Smooth muscle cell (in vitro differentiated cells): ENCODE results near the gene IL1RAPL1. TPM values are rescaled to one million over a fixed set of nuclear protein-coding genes. Genes with fewer than 3 reads are reported as not detected.

ENCODE experiments used
- DNase-seq: peaks from one replicate; lab custom pipeline; 2025; ENCODE audit not compliant: unreplicated experiment; lab: John Stamatoyannopoulos, UW
- H2AFZ ChIP-seq: fragments of 200-600 bp; sonication (generic); 2 replicates; pipeline ENCODE4 v1.6.0; 2016; ENCODE audit warnings: antibody characterized with exemption, low read depth, mild to moderate bottlenecking
- H3F3A ChIP-seq: fragments of 200-600 bp; sonication (generic); 2 replicates; pipeline ENCODE4 v1.6.0; 2017; ENCODE audit warnings: antibody characterized with exemption, low read depth
- H3K27ac ChIP-seq: fragments of 200-600 bp; sonication (generic); 2 replicates; pipeline ENCODE4 v1.5.1; 2016; ENCODE audit warnings: low read depth, mild to moderate bottlenecking
- H3K27me3 ChIP-seq: fragments of 200-600 bp; sonication (generic); 2 replicates; pipeline ENCODE4 v1.6.1; 2016; ENCODE audit warnings: low read depth, mild to moderate bottlenecking
- H3K36me3 ChIP-seq: fragments of 200-600 bp; sonication (generic); 2 replicates; pipeline ENCODE4 v1.5.1; 2016; ENCODE audit warnings: low read depth
- H3K4me1 ChIP-seq: fragments of 200-600 bp; sonication (generic); 2 replicates; pipeline ENCODE4 v1.5.1; 2016; ENCODE audit warnings: low read depth
- H3K4me2 ChIP-seq: fragments of 200-600 bp; sonication (generic); 2 replicates; pipeline ENCODE4 v1.6.0; 2016; ENCODE audit warnings: mild to moderate bottlenecking
- H3K4me3 ChIP-seq: fragments of 200-600 bp; sonication (generic); 2 replicates; pipeline ENCODE4 v1.5.1; 2016; ENCODE audit warnings: mild to moderate bottlenecking
- H3K79me2 ChIP-seq: fragments of 200-600 bp; sonication (generic); 2 replicates; pipeline ENCODE4 v1.6.0; 2016; ENCODE audit warnings: low read depth, mild to moderate bottlenecking
- H3K9ac ChIP-seq: fragments of 200-600 bp; sonication (generic); 2 replicates; pipeline ENCODE4 v1.6.0; 2016; ENCODE audit warnings: low read depth
- H3K9me3 ChIP-seq: fragments of 200-600 bp; sonication (generic); replicated peaks from 2 replicates; pipeline ENCODE4 v1.5.1; 2016; ENCODE audit warnings: low read depth
- H4K20me1 ChIP-seq: fragments of 200-600 bp; sonication (generic); 2 replicates; pipeline ENCODE4 v1.6.0; 2016; ENCODE audit warnings: low read depth
- CTCF ChIP-seq: fragments of 200-600 bp; sonication (generic); IDR thresholded peaks from 2 replicates; pipeline ENCODE4 v1.5.1; 2017; ENCODE audit warnings: borderline replicate concordance, mild to moderate bottlenecking, antibody characterized with exemption; ENCODE audit not compliant: insufficient read depth, poor library complexity, severe bottlenecking
- WGBS: methylation state at CpG from one replicate; pipeline ENCODE4 v1.1.7; 2016; ENCODE audit warnings: low lambda C conversion rate; 5-methylcytosine and 5-hydroxymethylcytosine counted together
- polyA plus RNA-seq: library from polyadenylated mRNA; unstranded; fragments of >200 nt; fragmentation: Nextera tagmentation; extraction: Ambion mirVana; gene quantifications from 2 replicates; pipeline ENCODE4 v1.2.1, GENCODE V29; 2016
- total RNA-seq: library from RNA; depleted of rRNA; stranded (reverse); fragments of >200 nt; gene quantifications from 2 replicates; pipeline ENCODE4 v1.2.3, GENCODE V29; 2014

IL1RAPL1 gene
- total and polyA plus RNA-seq, 2 experiments from 2014 or later, result 0.04 TPM; not detected in 1

GRCh38 chrX:29434939-29435338 is 847.7 kb downstream of the IL1RAPL1 start:
- Histone ChIP-seq H3K79me2 (no peaks in the 10 kb centered on the region), H2AFZ (no peak overlapping the region), H3K4me3 (no peak overlapping the region), H3K9ac (no peak overlapping the region), H3K27ac (no peak overlapping the region), H3K4me1 (no peaks in the 10 kb centered on the region), H3K9me3 (peaks cover 8% of the 10 kb centered on the region), H3K27me3 (no peaks in the 10 kb centered on the region), H3F3A (no peaks in the 10 kb centered on the region), H4K20me1 (no peaks in the 10 kb centered on the region), H3K4me2 (no peak overlapping the region), H3K36me3 (no peaks in the 10 kb centered on the region)
- 90% methylated on average over 3 of the region's 3 CpGs for WGBS
- DNase-seq, result no peak
- no peak for TF ChIP-seq CTCF

- no peak for TF ChIP-seq CTCF
- no peak for DNase-seq
- Histone ChIP-seq H3K4me3 (no peak overlapping the region), H3K27ac (no peak overlapping the region), H2AFZ (no peak overlapping the region), H3K9ac (no peak overlapping the region), H3K79me2 (no peaks in the 10 kb centered on the region), H3K4me1 (no peaks in the 10 kb centered on the region), H4K20me1 (no peaks in the 10 kb centered on the region), H3K27me3 (no peaks in the 10 kb centered on the region), H3K36me3 (no peaks in the 10 kb centered on the region), H3K9me3 (peaks cover 8% of the 10 kb centered on the region), H3F3A (no peaks in the 10 kb centered on the region), H3K4me2 (no peak overlapping the region)
- 84% methylated on average over 4 of the region's 4 CpGs for WGBS
These were observed 848.1 kb downstream of the IL1RAPL1 start for GRCh38 chrX:29435396-29435795.

- Histone ChIP-seq H3K9ac (no peak overlapping the region), H4K20me1 (no peaks in the 10 kb centered on the region), H3K9me3 (no peaks in the 10 kb centered on the region), H3K4me3 (no peak overlapping the region), H3K27me3 (no peaks in the 10 kb centered on the region), H3F3A (no peaks in the 10 kb centered on the region), H3K4me1 (no peaks in the 10 kb centered on the region), H2AFZ (no peak overlapping the region), H3K27ac (no peak overlapping the region), H3K79me2 (no peaks in the 10 kb centered on the region), H3K36me3 (no peaks in the 10 kb centered on the region), H3K4me2 (no peak overlapping the region)
- WGBS, result 71% methylated on average over 2 of the region's 2 CpGs
- no peak for DNase-seq
- TF ChIP-seq CTCF, result no peak
These were observed 860.6 kb downstream of the IL1RAPL1 start for GRCh38 chrX:29447867-29448266.

DNA sequence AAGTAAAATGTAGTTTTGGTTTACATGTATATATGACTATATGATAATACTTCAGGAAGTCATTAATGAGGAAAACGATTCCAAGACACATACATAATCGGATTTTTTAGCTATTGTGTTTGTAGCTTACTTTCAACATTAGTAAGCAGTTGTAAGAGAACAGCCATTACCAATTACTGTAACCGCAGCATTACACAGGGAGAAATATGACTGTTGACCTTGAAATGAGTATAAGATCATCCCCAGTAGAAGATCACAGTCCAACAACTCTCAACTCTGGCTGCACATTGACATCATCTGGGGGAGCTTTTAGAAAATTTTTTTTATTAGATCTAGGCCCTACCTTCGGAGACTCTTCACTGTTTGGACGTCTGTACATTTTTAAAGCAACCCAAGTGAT is 866.1 kb downstream of the IL1RAPL1 start:
- no peak overlapping the region for H3K4me3 ChIP-seq

More for the DNA sequence above, 866.1 kb downstream of the IL1RAPL1 start:
- Histone ChIP-seq H3K4me1 (no peaks in the 10 kb centered on the region), H3K79me2 (no peaks in the 10 kb centered on the region), H3K4me2 (no peak overlapping the region), H3K9ac (no peak overlapping the region), H3K27me3 (no peaks in the 10 kb centered on the region), H3K9me3 (no peaks in the 10 kb centered on the region), H4K20me1 (no peaks in the 10 kb centered on the region), H3K36me3 (no peaks in the 10 kb centered on the region), H2AFZ (no peak overlapping the region), H3K27ac (no peak overlapping the region), H3F3A (no peaks in the 10 kb centered on the region)
- no peak for TF ChIP-seq CTCF
- WGBS, result 73% methylated on average over 5 of the region's 5 CpGs
- no peak for DNase-seq
